HG02759 (cell line): Measurements from ENCODE around the gene DFFB.

ENCODE experiments used
- ATAC-seq: cut with Tn5 transposase; IDR thresholded peaks from one replicate; pipeline ENCODE4 v1.9.1; 2021; ENCODE audit warnings: mild to moderate bottlenecking, moderate library complexity; ENCODE audit not compliant: unreplicated experiment

DFFB gene

DNA sequence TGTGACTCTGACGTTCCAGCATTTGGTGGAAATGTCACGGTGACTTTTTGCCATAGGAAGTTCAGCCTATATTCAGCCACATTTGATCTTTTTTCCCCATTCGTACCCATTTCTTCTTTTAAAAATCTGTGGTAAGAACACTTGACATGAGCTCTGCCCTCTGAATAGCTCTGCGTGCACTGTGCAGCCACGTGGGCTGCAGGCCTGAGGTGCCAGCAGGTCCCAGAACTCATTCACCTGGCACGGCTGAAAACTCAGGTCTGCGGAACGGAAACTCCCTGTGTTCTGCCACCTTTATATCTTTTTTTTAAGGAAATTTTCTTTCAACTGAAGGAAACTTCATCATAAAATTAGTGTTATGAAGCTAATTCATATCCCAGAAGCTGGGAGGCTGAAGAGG is 28.9 kb upstream of the DFFB start:
- ATAC-seq = no peak

DNA sequence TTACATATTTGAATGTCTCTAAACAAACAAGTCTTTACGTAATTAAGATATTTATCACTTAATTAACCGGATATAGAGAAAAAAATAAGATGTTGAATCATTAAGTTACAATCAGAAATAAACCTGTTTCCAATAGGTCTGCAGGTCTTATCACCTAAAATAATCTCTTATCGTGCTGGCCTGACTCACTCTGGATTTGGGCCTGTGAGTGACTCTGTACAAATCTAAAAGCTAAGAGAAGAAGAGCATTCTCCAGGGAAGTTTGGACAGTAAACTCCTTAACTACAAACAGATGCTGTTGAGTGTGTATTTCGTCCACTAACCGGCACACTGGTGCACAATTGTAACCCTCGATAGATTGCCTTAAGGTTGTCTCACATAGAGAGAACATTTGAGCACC is 25.6 kb upstream of the DFFB start:
- no peak for ATAC-seq

- ATAC-seq = no peak
Observed at GRCh38 chr1:3834701-3835100, 22.6 kb upstream of the DFFB start.

GRCh38 chr1:3836421-3836820 is 20.9 kb upstream of the DFFB start:
- no peak for ATAC-seq

- ATAC-seq = no peak
Observed at GRCh38 chr1:3837200-3837599, 20.1 kb upstream of the DFFB start.

DNA sequence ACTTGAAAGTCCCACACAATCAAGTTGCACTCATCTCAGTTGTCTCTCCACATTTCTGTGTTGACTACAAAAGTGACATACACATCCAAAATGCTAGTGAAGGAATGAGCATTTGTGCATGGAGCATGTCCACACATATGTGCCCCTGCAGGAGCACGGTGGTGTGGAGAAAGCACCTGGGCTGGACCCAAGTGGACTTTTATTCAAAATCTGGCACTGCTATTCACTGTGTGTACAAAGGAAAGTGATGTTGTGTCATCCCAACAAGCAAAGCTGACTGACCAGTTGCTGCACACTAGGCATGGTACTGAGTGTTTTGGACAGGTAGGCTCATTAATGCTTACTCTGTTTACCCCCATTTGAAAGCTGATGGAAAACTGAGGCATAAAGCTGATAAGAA is 19.6 kb upstream of the DFFB start:
- ATAC-seq = no peak

DNA sequence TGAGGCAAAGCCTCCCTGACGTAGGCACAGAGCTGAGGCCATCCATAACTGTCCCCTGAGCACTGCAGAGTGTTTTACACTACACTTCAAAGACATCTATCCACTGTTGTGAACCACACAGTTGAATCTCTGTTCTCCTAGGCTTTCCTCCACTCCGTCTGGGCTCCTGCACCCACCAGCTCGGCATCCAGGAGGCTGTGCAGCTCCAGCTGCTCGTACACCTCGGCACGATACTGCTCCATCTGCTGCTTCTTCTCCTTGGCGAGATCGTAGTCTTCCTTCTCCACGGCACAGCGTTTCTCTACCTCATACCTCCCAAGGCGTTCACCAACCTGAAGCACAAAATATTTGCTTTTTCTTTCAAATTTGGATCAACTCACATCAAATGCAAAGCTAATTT is 18.5 kb upstream of the DFFB start:
- no peak for ATAC-seq

DNA sequence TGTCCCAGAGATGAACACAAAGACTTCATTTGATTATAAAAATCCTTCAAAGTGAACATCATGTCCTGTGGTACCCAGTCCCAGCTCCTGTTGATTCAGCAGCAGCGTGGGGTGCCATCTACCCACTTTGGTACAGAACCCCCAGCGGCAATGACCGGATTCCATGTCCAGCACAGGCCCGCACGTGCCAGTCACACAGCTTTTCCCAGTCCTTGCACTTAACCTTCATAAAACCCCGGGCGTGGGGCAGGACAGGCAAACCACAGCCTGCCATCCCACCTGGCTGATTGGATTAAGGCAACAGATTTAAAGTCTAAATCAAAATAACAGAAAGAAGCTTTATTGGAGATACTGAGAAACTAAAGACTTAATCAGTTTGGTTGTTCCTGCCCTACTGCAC is 15.8 kb upstream of the DFFB start:
- ATAC-seq = no peak

GRCh38 chr1:3842912-3843311 is 14.4 kb upstream of the DFFB start:
- ATAC-seq = no peak

GRCh38 chr1:3846541-3846940 is 10.7 kb upstream of the DFFB start:
- ATAC-seq = no peak

DNA sequence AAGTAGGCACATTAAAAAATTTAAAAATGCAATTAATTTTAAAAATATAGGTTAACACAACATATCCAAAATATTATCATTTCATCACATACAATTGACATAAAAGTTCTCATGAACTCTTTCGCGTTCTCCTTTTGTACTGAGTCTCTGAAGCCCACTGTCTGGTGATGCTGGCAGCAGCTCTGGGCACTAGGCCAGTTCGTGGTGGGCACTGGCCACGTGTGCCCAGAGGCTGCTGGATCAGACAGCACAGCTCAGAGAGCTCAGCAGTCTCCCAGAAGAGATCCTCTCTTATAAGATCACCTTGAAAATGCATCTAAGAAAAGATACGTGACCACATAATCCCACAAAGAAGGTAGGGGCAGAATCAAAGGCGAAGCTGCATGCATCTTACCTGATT is 10.2 kb upstream of the DFFB start:
- no peak for ATAC-seq

DNA sequence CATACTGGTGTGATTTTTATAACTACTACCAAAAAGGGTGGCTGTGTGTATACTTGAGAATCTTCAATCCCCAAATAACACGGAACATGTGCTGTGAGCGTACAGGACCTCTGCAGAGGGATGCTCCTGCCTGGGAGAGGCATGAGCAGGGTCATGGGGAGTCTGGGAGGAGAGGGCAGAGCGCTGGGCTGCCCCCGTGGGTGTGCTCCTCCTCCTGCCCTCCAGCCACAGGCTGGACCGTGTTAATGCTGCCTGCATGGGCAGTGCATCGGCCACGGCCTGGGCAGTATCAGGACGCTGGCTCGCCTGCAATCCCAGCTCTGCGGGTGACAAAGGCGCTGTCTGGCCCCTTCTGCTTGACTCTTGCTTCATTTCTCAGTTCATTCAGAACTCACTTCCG is 6.4 kb upstream of the DFFB start:
- no peak for ATAC-seq

DNA sequence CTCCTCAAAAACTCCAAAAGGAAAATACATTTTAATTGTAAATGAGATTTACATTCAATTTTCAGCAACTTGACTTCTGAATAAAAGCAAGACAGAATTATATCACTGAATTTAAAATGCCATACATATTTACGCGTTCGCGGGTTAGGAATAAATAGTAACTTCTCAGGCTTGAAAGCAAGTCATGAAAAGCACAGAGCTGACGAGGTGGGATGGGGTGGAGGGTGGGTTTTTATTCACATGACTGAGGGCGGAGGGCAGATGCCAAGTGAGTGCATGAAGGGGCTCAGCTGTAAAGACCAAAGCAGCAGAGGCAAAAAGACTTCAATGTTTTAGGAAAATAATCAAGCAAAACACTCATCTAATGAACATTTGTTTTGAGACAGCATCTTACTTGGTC is 6.0 kb upstream of the DFFB start:
- no peak for ATAC-seq

DNA sequence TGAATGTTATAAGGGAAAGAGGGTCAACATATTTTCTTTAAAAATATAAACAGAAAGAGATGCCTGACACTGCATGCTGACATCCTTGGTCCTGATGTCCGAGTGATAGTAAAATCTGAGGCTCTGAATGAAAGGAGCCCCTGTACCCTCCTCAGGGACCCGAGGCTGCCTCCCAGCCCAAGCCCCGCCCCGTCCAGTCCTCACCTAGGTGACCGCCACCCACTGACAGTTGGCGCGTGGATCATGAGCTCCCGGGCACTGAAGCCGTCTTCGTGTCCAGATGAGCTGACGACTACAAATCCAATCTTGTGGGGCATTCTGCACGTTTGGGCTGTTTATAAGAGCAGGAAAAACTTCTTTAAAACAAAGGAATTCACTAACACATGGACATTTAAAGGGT is 5.2 kb upstream of the DFFB start:
- ATAC-seq = no peak

DNA sequence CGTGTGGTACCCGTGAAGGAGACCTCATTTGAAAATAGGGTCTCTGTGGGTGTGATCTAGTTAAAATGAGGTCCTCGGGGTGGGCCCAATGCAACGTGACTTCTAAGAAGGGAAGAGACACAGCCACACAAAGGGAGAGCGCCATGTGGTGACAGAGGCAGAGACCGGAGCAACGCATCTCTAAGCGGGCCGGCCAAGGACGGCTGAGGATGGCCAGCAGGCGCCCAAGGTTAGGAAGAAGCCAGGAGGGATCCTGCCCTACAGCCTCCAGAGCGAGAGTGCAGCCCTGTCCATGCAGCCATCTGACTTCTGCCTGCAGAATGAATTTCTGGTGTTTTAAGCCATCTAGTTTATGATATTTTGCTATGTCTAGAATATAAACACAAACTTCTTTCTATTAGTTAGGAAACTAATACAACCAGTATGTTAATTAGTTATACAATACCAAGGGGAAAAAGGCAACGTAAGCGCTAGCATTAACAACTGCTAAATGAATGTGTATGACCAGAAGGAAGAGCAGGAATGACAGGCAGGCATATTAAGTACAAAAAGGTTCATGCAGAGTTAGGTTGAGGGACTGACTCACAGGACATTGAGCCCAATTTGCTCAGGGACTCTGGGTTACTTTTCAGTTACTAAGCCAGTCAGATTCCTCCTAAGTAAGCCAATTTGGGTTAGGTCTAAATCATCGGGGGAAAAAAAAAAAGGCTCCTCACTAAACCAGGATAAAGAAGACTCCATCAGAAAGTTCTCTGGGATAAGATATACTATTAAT is 4.4 kb upstream of the DFFB start:
- no peak for ATAC-seq

DNA sequence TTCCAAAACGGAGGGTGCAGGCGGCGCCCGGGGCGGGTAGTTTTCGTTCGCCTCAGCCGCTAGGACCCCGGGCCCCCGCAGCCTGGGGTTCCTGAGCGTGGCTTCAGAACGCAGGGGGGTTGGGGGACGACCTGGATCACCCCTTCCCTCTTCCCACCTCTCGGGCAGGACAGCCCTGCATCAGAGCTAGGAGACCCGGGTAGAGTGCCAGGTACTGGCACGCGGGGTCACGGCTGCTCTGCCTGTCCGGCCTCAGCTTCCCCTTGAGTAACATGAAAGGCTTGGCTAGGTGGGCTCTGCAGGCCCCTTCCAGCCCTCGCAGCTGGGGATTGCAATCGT is 484 bp downstream of the DFFB start:
- no peak for ATAC-seq

DNA sequence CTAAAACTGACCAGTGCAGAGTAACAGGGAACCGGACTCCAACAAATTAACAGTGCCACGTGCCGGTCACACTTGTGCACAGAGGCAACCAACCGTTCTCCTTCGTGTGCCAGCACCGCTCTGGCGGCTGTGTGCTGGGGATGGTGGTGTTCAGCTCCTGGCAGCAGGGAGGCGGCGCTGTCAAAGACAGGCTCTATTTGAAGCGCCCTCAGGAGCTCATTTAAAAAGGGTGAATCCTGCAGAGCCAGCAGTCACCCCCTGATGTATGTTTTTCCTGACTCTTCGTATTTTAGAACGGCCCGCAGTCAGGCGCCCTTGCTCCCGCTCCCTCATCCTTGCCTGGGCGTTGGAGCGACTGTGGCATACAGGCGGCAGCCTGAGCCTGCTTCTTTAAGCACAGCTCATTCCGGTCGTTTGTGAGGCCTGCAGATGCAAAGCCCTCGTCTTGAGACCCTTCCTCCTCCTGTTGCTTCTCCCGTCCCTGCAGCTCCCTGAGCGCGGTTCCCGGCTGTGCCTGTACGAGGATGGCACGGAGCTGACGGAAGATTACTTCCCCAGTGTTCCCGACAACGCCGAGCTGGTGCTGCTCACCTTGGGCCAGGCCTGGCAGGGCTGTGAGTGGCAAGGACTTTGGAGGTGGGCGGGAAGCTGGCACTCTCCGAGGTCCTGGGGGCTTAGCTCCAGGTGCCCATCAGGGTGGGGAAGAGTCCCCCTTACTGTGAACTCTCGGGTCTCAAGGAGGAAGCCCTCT is 1.1 kb downstream of the DFFB start:
- no peak for ATAC-seq

- no peak for ATAC-seq
Observed at GRCh38 chr1:3863231-3863935, 6.1 kb downstream of the DFFB start.

DNA sequence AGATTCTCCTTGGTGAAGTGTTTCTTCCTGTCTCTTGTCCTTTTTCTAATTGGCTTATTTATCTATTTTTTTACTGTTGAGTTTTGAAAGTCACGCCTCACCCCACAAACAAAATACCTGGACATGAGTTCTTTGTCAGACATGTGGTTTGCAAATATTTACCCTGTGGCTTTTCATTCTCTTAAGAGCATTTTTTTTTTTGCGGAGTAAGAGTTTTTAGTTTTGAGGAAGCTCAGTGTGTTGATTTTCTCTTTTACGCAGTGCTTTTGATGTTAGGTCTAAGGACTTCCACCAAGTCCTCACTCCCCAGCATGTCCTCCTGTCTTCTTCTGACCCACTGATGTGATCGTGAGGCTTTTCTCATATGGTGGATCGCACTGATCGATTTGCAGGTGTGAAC is 7.6 kb downstream of the DFFB start:
- ATAC-seq = no peak

DNA sequence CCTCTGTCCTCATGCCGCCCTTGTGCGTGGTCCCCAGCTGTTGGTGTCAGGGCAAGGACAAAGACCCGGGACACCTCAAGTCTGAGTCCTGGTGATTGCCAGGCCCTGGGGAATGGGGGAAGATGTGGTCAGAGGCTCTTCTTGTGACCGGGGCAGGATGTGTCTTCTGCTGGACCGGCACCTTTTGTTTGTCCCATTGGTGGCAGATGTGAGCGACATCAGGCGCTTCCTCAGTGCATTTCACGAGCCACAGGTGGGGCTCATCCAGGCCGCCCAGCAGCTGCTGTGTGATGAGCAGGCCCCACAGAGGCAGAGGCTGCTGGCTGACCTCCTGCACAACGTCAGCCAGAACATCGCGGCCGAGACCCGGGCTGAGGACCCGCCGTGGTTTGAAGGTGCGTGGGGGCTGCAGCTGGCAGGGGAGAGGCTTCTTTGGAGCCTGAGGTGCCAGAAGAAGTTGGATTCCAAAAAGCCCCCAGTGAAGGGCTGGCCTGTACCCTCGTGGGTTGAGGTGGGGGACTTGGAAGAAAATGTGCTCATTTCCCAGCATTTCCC is 8.4 kb downstream of the DFFB start:
- no peak for ATAC-seq

DNA sequence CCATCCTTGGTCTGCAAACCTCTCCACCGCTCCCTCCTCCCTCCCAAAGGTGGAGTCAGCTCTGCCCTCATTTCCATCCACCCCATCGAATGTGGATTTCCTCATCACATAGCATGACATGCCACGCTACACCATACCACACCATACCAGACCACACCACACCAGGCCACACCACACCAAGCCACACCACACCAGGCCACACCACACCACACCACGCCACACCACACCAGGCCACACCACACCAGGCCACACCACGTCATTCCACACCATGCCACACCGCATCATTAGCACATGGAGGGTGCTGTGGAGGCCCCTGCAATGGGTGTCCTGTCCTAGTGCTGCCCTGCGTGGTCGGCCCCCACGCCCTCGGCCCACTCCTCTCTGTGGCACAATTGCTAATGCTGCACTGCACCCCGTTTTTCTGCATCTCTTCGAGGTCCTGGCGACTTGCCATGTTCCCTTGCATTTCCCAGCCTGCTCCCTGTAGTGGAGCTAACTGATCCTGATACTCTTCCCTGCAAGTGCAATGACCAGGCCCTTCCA is 11.3 kb downstream of the DFFB start:
- no peak for ATAC-seq
